NK-92 treated with Interleukin-12 subunit alpha and Interleukin-12 subunit beta, amount 100 ng/mL, for 24 hours (cell line): ENCODE measurements around the gene PEDS1.
"Not testable (repeated sequence)": the region's sequence is repeated elsewhere in the genome, so short reads cannot be mapped to it uniquely, and the experiment has no call there.

Source experiments
- DNase-seq: peaks from one replicate; lab custom pipeline; 2025; lab: John Stamatoyannopoulos, UW

PEDS1 gene

GRCh38 chr20:50163570-50164317 is 10.2 kb upstream of the PEDS1 start:
- no peak for DNase-seq

DNA sequence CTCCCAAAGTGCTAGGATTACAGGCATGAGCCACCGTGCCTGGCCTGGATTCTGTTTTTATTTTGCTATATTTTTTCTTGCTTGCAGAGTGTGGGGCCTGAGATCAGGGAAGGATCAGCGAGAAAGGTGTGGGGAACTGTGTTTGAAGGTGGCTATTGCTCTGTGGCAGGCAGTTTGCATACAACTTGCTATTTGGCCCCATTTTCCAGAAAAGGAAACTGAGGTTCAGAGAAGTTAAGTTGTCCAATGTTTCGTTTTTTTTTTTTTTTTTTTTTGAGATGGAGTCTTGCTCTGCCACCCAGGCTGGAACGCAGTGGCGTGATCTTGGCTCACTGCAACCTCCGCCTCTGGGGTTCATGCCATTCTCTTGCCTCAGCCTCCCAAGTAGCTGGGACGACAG is 8.0 kb upstream of the PEDS1 start:
- not testable (repeated sequence) for DNase-seq

DNA sequence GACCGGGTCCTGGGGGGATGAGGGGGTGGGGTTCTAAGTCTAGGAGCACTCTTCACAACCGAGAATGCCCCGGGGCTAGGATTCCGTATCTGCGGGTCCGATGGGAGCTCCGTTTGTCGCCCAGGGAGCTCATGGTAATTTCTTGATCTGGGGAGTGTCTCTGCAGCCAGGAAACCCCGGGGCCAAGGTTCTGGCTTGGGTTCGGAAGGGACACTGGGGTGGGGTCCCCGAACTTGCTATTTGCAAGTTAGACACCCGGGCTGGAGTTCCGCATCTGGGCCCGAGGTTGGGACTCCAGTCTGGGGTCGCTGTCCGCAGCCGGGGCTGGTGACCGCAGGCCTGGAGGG is 397 bp downstream of the PEDS1 start:
- DNase-seq: no peak

- DNase-seq: no peak
Observed at GRCh38 chr20:50152394-50153152, 950 bp downstream of the PEDS1 start.

GRCh38 chr20:50151034-50151743 is 2.3 kb downstream of the PEDS1 start:
- DNase-seq: no peak

GRCh38 chr20:50149481-50150254 is 3.9 kb downstream of the PEDS1 start:
- no peak for DNase-seq

GRCh38 chr20:50146732-50147662 is 6.5 kb downstream of the PEDS1 start:
- no peak for DNase-seq

DNA sequence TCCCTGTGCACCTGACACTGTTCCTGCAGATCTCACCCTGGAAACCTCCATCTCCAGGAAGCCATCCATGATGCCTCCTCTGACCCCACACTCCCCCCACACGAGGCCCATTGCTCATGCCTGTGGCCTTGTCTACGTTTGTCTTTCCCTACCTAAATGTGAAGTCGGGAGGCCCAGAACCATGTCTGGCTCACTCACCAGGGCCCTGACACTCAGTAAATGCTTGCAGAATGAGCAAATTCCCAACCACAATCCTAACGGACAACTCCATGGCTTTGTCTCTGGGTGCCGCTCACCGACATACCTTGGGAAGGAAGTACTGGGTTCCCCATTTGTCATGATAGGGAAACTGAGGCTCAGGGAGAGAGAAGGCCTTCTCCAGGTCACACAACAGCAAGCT is 7.3 kb downstream of the PEDS1 start:
- DNase-seq: no peak

DNA sequence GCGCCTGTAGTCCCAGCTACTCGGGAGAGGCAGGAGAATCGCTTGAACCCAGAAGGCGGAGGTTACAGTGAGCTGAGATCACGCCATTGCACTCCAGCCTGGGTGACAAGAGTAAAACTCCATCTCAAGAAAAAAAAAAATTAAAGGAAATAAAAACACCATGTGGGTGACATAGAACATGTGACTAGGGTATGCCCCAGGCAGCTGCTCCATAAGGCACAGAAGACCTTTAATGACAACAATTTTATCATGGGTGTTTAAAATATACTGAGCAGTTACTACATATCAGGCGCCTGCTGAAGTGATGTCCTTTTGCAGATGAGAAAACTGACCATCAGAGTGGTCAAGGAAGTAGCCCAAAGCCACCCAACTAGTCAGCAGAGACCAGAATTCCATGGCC is 8.0 kb downstream of the PEDS1 start:
- no peak for DNase-seq

DNA sequence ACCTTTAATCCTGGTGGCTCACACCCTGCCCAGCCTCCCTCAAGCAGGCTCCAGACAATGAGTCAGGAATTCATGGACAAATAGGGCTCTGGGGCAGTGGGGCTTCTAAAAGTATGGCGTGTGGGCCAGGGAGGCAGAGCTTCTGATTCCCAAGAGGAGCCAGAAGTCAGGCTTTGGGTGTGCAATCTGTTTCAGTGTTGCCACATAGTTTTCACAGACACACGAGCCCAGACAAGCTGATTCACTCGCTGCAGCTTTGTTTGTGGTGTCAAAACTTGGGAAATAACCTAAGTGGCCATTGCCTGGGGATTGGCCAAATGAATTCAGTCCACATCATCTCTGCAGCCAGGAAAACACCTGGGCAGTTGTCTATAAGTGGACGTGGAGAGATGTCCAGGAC is 9.2 kb downstream of the PEDS1 start:
- no peak for DNase-seq

- no peak for DNase-seq
Observed at GRCh38 chr20:50142812-50143211, 10.7 kb downstream of the PEDS1 start.

DNA sequence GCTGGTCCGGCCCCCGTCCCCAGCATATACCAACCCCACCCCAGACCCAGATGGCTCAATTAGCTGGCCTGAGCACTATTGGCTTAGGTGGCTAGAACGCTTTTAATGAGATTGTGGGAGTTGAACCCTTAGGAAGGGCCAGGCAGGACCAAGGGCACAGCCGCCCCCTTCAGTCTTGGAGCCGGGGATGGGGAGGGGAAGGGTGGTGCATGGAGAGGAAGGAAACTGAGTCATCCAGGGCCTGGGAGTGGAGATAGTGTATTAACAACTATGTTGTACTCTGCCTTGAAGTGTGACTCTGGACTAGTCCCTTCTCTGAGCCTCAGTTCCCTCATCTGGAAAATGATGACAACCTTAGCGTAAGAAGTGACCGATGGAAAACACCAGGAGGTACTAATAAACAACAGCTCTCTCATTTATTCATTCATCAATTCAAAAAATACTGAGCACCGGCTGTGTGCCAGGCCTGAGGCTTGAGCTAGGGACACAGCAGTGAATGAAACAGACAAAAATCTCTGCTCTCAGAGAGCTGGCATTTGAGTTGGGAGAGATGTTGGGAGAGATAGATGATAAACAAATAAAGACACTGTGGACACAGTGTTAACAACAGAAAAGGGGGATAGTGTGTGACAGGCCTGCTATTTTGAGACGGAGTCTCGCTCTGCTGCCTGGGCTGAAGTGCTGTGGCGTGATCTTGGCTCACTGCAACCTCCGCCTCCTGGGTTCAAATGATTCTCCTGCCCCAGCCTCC is 11.5 kb downstream of the PEDS1 start:
- DNase-seq: no peak

DNA sequence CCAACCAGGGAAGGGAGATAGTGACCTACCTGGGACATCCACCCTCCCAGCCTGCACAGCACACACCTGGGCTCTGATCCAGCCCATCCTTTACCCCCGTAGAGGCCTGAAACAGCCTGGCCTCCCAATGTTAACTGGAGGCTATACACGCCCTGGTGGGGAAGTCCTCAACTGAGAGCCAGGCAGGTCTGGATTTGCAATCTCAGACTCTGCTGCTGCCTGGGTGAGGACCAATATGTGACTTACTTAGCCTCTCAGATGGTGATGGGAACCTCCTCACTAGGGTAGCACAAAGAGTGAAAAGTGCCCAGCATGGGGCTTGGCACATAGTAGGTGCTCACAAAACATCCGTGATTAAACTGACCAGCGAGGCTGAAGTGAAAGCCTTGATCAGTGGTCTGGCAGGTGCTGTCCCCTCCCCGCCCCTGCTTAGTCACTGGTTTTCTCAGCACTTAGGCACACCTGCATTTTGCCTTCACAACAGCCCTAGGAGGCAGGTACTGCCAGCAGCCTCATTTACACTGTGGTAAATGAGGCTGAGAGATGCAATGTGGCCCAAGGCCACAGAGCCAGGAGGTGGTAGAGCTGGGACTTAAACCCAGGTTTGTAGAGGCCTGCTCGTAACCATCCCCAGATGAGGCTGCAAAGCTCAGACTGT is 12.4 kb downstream of the PEDS1 start:
- no peak for DNase-seq

DNA sequence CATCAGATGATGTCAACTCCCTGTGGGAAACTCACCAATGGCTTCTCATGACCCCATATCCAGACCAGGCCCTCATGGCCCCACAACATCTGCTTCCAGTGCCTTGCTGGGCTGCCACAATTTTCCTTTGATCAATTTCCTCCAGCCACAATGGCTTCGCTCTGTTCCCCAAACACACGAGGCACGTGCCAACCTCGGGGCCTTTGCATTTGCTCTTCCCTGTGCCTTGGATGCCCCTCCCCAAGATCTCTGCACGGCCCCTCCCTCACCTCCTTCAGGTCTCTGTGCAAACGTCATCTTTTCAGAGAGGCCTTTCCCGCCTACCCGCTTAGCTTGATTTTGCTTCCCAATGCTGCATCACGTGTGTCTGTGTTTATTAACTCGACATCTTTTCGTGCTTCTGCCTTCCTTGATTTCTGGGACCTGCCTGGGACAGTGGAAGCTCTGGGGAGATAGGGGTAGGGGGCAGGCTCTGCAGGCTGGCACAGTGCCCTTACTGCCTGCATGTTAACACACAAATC is 13.1 kb downstream of the PEDS1 start:
- DNase-seq: no peak

DNA sequence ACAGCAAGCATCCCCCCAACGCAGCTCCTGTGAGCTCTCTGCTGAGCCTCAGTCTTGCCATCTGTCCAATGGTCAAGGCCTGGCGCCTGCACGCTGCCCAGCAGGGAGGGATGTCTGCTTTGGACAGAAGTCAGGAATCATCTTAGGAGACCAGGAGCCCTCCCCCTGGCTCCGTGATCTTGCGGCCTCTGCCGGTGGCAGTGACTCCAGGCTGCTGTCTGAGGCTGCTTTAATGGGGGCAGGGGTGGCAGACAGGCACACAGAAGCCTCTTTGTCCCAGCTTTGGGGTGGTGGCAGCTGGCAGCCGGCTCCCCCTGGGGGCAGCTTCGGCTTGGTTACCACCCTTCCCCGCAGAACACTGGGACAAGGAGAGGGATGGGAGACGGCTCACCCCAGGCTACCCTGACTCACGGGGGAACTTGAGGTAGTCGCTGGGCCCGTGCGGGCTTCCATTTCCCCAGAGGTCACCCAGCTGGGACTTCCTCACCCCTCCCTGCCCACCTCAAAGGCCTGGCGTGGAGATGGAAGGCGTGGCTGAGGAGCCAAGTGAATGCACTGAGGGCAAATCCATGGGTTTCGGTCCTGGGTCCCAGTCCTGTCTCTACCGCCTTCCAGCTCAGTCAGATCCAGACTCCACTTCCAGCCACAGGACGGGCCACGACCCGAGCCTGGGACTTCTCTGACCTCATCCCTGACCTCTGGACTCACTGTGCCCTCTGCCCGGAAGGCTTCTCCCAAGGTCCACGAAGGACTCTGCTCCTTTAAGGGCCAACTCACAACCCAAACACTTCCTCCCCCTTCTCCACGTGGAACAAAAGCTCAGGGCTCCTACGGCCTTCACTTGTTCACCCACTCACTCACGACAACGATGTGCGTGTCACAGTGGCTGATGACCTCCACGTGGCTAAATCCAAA is 14.8 kb downstream of the PEDS1 start:
- no peak for DNase-seq

DNA sequence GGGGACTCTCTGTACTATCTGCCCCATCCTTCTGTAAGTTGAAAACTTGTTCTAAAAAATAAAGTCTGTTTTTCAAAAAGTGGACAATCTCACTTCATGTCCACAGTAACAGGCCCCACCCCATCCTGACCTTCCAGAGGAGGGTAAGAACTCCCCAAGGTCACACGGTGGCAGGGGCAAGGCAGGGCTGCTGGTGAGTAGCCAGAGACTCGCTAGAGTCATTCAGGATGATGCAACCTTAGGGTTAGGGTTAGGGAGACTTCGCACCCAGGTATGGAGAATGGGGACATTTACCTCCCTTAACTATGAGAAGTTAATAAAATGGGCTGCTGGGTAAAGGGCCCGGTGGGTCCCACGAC is 15.4 kb downstream of the PEDS1 start:
- no peak for DNase-seq

GRCh38 chr20:50137702-50138101 is 15.8 kb downstream of the PEDS1 start:
- not testable (repeated sequence) for DNase-seq

GRCh38 chr20:50136822-50137599 is 16.5 kb downstream of the PEDS1 start:
- DNase-seq: no peak
